ENCODE data around the gene PARP12. TPM values are rescaled to one million over a fixed set of nuclear protein-coding genes. Genes with fewer than 3 reads are reported as not detected.

The PARP12 gene
- total RNA-seq, 1 donor from 2014 or later = 58.1 TPM

- H3K4me3 ChIP-seq (ENCODE audit: insufficient read depth, low read depth, low read length) = no peak overlapping the region
- TF ChIP-seq EZH2 (IDR thresholded peaks at IDR 0.05; ENCODE audit: insufficient read depth, low read length) (no peak), CTCF (IDR thresholded peaks at IDR 0.05; ENCODE audit: insufficient read depth, low read depth, low read length) (no peak)
- H3K27ac ChIP-seq (ENCODE audit: low read depth, low read length) = peak overlapping the region; percentile 41
- Mint-ChIP-seq H3K27ac (ENCODE audit: unreplicated experiment) (no peak overlapping the region), H3K4me3 (ENCODE audit: unreplicated experiment) (peak overlapping the region; percentile 92), H3K9me3 (ENCODE audit: unreplicated experiment) (peaks cover 8% of the 10 kb centered on the region), H3K36me3 (ENCODE audit: low read depth, unreplicated experiment) (peaks cover 32% of the 10 kb centered on the region), H3K4me1 (ENCODE audit: low read depth, unreplicated experiment) (peaks cover 41% of the 10 kb centered on the region), H3K27me3 (ENCODE audit: low read depth, unreplicated experiment) (no peaks in the 10 kb centered on the region)
- peaks cover 17% of the 10 kb centered on the region for H3K4me1 ChIP-seq (ENCODE audit: insufficient read depth, low read length)
- H2AFZ ChIP-seq (ENCODE audit: low read depth, low read length) = no peak overlapping the region
- peak overlapping the region; percentile 84 for H3K4me2 ChIP-seq (ENCODE audit: low read length)
- no peaks in the 10 kb centered on the region for H3K36me3 ChIP-seq (ENCODE audit: insufficient read depth, low read length)
- FAIRE-seq (peak; percentile 49), DNase-seq (ENCODE audit: low read depth) (peak; percentile 96)
- H3K27me3 ChIP-seq (ENCODE audit: insufficient read depth, low read length) = no peaks in the 10 kb centered on the region
- peak overlapping the region; percentile 28 for H3K9ac ChIP-seq (ENCODE audit: low read length)
- no peaks in the 10 kb centered on the region for H3K9me3 ChIP-seq (ENCODE audit: insufficient read depth, low read depth, low read length)
- H3K79me2 ChIP-seq (ENCODE audit: insufficient read depth, low read length) = no peaks in the 10 kb centered on the region
- peaks cover 15% of the 10 kb centered on the region for H4K20me1 ChIP-seq (ENCODE audit: insufficient read depth, low read length)
Observed at GRCh38 chr7:140059273-140060242, 3.2 kb downstream of the PARP12 start.

GRCh38 chr7:140058517-140058916 lies 4.2 kb downstream of the PARP12 start:
- H3K27ac ChIP-seq (ENCODE audit: low read depth, low read length) = no peak overlapping the region
- no peak for FAIRE-seq

More at GRCh38 chr7:140058517-140058916, 4.2 kb downstream of the PARP12 start:
- Histone ChIP-seq H3K79me2 (ENCODE audit: insufficient read depth, low read length) (no peaks in the 10 kb centered on the region), H3K4me3 (ENCODE audit: insufficient read depth, low read depth, low read length) (no peak overlapping the region), H2AFZ (ENCODE audit: low read depth, low read length) (no peak overlapping the region), H3K9me3 (ENCODE audit: insufficient read depth, low read depth, low read length) (no peaks in the 10 kb centered on the region), H4K20me1 (ENCODE audit: insufficient read depth, low read length) (peaks cover 15% of the 10 kb centered on the region), H3K4me2 (ENCODE audit: low read length) (no peak overlapping the region), H3K27me3 (ENCODE audit: insufficient read depth, low read length) (no peaks in the 10 kb centered on the region), H3K9ac (ENCODE audit: low read length) (no peak overlapping the region), H3K4me1 (ENCODE audit: insufficient read depth, low read length) (peaks cover 17% of the 10 kb centered on the region), H3K36me3 (ENCODE audit: insufficient read depth, low read length) (no peaks in the 10 kb centered on the region)
- H3K4me3 Mint-ChIP-seq (ENCODE audit: unreplicated experiment) = no peak overlapping the region
- peaks cover 3% of the 10 kb centered on the region for H3K9me3 Mint-ChIP-seq (ENCODE audit: unreplicated experiment)
- no peaks in the 10 kb centered on the region for H3K27me3 Mint-ChIP-seq (ENCODE audit: low read depth, unreplicated experiment)
- DNase-seq (ENCODE audit: low read depth) = no peak
- TF ChIP-seq CTCF (IDR thresholded peaks at IDR 0.05; ENCODE audit: insufficient read depth, low read depth, low read length) (no peak), EZH2 (IDR thresholded peaks at IDR 0.05; ENCODE audit: insufficient read depth, low read length) (no peak)
- H3K4me1 Mint-ChIP-seq (ENCODE audit: low read depth, unreplicated experiment) = peaks cover 41% of the 10 kb centered on the region
- H3K36me3 Mint-ChIP-seq (ENCODE audit: low read depth, unreplicated experiment) = peaks cover 39% of the 10 kb centered on the region
- H3K27ac Mint-ChIP-seq (ENCODE audit: unreplicated experiment) = no peak overlapping the region
